HG03108 (cell line): ENCODE results near the gene FKBP2.
A peak's percentile ranks its signal among the peaks of the same experiment; 100 is the strongest.

Experiments
- ATAC-seq: cut with Tn5 transposase; IDR thresholded peaks from one replicate; pipeline ENCODE4 v1.9.1; 2021; ENCODE audit warnings: moderate library complexity; ENCODE audit not compliant: unreplicated experiment

The FKBP2 gene

GRCh38 chr11:64283092-64283491 is 42.2 kb downstream of the FKBP2 start:
- no peak for ATAC-seq

GRCh38 chr11:64284048-64284961 is 43.4 kb downstream of the FKBP2 start, which contains the start of gene BAD:
Gene BAD (minus strand): TSS chr11:64284665. CDS start chr11:64284368, 297 bp downstream.
- peak; percentile 72 for ATAC-seq

GRCh38 chr11:64284962-64285884 is 44.3 kb downstream of the FKBP2 start, which contains the start of gene GPR137:
Gene GPR137 (plus strand): TSS chr11:64285848. CDS start chr11:64286525, 677 bp downstream.
- ATAC-seq = peak; percentile 46

DNA sequence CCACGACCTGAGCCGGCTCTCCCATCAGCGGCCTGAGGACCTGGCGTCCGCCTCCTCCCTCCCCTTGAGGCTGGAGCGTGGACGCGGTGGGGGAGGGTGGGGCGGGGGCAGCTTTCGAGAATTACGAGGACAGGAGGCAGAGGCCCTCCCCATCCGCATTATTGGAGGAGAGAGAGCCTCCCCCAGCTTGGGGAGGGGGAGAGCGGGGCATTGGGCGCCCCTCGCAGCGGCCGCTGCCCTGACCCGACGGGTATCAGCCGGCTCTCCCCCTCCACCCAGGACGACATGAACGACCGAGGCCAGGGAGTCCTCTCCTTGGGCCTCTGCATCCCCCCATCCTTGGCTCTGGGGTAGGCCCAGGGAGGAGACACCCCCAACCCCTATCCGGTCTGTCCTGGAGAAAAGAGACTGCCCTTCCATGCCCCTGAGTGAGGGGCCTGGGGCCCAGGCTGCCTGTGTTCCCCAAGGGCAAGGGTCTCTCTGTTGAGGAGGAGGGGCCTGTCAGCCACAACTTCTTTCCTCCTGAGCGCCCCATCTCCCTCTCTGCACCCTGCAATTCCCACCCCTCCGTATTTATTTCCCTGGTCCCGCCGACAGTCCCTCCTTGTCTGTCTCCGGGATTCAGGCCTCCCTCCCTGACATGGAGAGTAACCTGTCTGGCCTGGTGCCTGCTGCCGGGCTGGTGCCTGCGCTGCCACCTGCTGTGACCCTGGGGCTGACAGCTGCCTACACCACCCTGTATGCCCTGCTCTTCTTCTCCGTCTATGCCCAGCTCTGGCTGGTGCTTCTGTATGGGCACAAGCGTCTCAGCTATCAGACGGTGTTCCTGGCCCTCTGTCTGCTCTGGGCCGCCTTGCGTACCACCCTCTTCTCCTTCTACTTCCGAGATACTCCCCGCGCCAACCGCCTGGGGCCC is 45.2 kb downstream of the FKBP2 start:
- ATAC-seq = peak; percentile 1

- no peak for ATAC-seq
Measured at GRCh38 chr11:64286801-64287159, 45.9 kb downstream of the FKBP2 start.

DNA sequence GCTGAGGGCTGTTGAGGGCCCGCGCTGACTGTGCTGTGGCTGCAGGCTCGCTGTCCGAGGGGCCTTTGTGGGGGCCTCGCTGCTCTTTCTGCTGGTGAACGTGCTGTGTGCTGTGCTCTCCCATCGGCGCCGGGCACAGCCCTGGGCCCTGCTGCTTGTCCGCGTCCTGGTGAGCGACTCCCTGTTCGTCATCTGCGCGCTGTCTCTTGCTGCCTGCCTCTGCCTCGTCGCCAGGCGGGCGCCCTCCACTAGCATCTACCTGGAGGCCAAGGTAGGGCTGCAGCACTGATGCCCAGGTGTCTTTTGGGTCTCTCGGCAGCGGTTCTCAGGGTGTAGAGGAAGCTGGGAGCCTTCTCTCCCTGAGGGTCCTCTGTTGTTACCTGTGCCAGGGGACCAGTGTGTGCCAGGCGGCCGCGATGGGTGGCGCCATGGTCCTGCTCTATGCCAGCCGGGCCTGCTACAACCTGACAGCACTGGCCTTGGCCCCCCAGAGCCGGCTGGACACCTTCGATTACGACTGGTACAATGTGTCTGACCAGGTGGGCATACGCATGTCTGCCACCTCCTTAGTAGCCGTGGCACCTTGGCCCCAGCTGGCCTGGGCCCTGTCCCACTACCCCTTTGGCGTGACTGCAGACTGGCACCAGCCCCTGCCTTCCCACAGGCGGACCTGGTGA is 46.9 kb downstream of the FKBP2 start:
- no peak for ATAC-seq

DNA sequence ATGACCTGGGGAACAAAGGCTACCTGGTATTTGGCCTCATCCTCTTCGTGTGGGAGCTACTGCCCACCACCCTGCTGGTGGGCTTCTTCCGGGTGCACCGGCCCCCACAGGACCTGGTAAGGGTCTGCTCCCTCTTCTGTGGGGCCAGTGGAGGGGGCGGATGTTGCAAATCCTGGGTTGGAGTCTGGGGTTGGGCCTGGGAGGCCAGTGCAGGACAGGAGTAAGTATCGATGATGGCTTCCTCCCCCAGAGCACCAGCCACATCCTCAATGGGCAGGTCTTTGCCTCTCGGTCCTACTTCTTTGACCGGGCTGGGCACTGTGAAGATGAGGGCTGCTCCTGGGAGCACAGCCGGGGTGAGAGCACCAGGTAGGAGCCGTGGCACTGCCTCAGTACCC is 47.5 kb downstream of the FKBP2 start:
- no peak for ATAC-seq

DNA sequence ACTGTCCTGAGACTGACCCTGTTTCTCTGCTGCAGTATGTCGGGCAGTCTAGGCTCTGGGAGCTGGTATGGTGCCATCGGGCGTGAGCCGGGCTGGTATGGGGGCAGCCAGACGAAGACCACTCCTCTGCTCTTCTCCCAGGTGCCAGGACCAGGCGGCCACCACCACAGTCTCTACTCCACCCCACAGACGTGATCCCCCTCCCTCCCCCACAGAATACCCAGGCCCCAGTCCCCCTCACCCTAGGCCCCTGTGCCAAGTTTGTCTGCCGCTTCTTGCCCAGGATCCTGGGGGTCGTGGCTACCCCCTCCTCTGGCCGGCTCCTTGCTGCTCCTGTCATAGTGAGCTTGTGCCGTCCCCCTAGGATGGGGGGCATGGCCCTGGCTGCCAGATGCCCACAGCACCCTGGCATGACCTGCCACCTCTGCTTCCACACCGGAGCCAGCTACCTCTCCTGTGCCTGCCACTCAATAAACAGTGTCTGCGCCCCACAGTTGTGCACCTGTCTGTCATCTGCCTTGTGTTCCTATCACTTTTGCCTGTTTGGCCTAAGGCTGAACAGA is 48.2 kb downstream of the FKBP2 start:
- no peak for ATAC-seq

GRCh38 chr11:64290352-64291261 is 49.7 kb downstream of the FKBP2 start:
- no peak for ATAC-seq

- ATAC-seq = no peak
Measured at GRCh38 chr11:64291262-64291751, 50.4 kb downstream of the FKBP2 start, which contains the start of gene KCNK4. Gene KCNK4 (plus strand): TSS chr11:64291302. CDS start chr11:64293019, 1,717 bp downstream.

DNA sequence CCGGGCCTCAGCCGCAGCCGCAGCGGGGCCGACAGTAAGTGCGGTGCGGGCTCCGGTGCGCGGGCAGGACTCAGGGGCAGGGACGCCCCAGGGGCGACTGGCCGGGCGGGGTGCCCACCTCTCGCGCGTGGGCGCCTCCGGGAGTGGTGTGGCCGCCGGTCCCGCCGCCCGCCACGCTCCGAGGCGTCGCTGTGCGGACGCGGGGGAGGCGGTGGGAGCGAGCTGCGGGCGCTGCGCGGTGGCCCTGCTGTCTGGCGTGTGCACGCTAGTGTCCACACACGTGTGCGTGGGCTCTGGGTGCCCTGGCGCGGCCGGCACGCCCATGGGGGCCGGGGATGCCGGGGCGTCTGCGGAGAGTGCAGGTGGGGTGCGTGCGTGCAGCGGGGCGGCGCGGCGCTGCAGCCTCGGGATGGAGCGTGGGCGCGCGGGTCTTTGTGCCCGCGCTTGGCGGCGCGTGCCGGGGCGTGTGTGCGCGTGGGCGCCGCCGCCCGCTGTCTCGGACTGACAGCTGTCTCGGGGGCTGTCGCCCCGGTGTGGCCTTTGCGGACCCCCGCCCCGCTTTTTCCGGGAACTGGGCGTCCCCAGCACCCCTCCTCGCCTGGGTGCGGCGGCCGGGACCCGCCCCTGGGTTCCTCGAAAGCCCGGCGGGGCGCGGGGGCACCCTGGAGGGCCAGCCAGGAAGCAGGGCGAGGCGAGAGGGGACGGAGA is 51.0 kb downstream of the FKBP2 start:
- no peak for ATAC-seq

DNA sequence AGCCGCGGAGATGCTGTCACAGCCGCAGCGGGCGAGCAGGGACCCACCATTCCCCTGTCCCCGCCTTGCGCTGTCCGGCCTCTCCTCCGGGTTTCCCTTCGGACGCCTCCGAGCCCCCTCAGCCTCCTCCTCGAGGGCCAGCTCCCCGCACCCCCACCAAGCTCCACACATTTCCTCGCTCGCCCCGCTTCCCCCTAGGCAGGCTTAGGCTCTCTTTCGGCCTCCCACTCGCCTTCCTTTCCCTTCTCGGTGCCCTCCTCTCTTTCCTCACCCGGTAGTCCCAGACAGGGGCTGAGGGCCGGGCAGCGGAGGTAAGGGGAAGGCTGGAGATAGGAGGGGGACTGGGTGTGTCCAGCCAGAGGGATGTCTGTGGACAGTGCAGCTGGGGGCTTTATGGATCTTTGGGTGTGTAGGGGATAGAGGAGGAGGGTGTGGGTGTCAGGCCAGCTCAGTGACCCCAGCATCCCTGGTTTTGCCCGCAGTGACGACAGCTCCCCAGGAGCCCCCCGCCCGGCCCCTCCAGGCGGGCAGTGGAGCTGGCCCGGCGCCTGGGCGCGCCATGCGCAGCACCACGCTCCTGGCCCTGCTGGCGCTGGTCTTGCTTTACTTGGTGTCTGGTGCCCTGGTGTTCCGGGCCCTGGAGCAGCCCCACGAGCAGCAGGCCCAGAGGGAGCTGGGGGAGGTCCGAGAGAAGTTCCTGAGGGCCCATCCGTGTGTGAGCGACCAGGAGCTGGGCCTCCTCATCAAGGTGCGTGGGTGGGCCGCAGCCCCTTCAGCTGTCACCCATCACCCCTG is 51.8 kb downstream of the FKBP2 start:
- ATAC-seq = no peak
